Measurements from ENCODE around the gene DNMT3A.

- no peak for TF ChIP-seq BHLHE40 (IDR thresholded peaks at IDR 0.05; ENCODE audit: borderline replicate concordance)
- TF ChIP-seq SUZ12 (IDR thresholded peaks at IDR 0.05): no peak
- TF ChIP-seq TARDBP (IDR thresholded peaks at IDR 0.05): no peak
- TF ChIP-seq SP1 (IDR thresholded peaks at IDR 0.05): no peak
- TF ChIP-seq NFRKB (IDR thresholded peaks at IDR 0.05): no peak
- TF ChIP-seq FOXM1 (IDR thresholded peaks at IDR 0.05; ENCODE audit: borderline replicate concordance): no peak
- TF ChIP-seq FOXK2 (IDR thresholded peaks at IDR 0.05): no peak
- no peak for TF ChIP-seq ARNT (IDR thresholded peaks at IDR 0.05)
- TF ChIP-seq HDGF (IDR thresholded peaks at IDR 0.05; ENCODE audit: borderline replicate concordance): no peak
- TF ChIP-seq CTBP1 (IDR thresholded peaks at IDR 0.05; ENCODE audit: borderline replicate concordance): no peak
Observed at GRCh38 chr2:25302758-25303375, 38.9 kb downstream of the DNMT3A start.

Data from HEK293T (cell line).